Measurements from ENCODE around the gene TMEM120A.
"Not testable (repeated sequence)": the region's sequence is repeated elsewhere in the genome, so short reads cannot be mapped to it uniquely, and the experiment has no call there.

TMEM120A gene

GRCh38 chr7:75994388-75995051, at the start of gene TMEM120A:
Gene TMEM120A, minus strand, starts transcription at chr7:75994595. Its CDS starts 25 bp downstream, at chr7:75994570.
- peak; percentile 94 for DNase-seq

- no peak for DNase-seq
Measured at GRCh38 chr7:76040126-76040525, 45.7 kb upstream of the TMEM120A start.

- no peak for DNase-seq
Measured at GRCh38 chr7:76037310-76037709, 42.9 kb upstream of the TMEM120A start.

GRCh38 chr7:76031964-76032363, 37.6 kb upstream of the TMEM120A start:
- DNase-seq = no peak

- DNase-seq = not testable (repeated sequence)
Measured at GRCh38 chr7:76029682-76030081, 35.3 kb upstream of the TMEM120A start.

- no peak for DNase-seq
Measured at GRCh38 chr7:76023002-76023401, 28.6 kb upstream of the TMEM120A start.

GRCh38 chr7:76022026-76022780, 27.8 kb upstream of the TMEM120A start:
- DNase-seq = no peak

- DNase-seq = peak; percentile 74
Measured at GRCh38 chr7:76020031-76020714, 25.8 kb upstream of the TMEM120A start.

GRCh38 chr7:76018520-76018919, 24.1 kb upstream of the TMEM120A start:
- DNase-seq = not testable (repeated sequence)

- no peak for DNase-seq
Measured at GRCh38 chr7:76016191-76016947, 22.0 kb upstream of the TMEM120A start.

GRCh38 chr7:76011442-76011861, 17.1 kb upstream of the TMEM120A start:
- DNase-seq = no peak

- no peak for DNase-seq
Measured at GRCh38 chr7:76009672-76010600, 15.5 kb upstream of the TMEM120A start.

GRCh38 chr7:76008156-76008687, 13.8 kb upstream of the TMEM120A start:
- peak; percentile 63 for DNase-seq

GRCh38 chr7:76005004-76005403, 10.6 kb upstream of the TMEM120A start:
- not testable (repeated sequence) for DNase-seq

- no peak for DNase-seq
Measured at GRCh38 chr7:76003351-76003750, 9.0 kb upstream of the TMEM120A start.

GRCh38 chr7:76002822-76003221, 8.4 kb upstream of the TMEM120A start:
- no peak for DNase-seq

GRCh38 chr7:76002139-76002538, 7.7 kb upstream of the TMEM120A start:
- DNase-seq = no peak

- no peak for DNase-seq
Measured at GRCh38 chr7:76000566-76000965, 6.2 kb upstream of the TMEM120A start.

- DNase-seq = no peak
Measured at GRCh38 chr7:75998038-75998437, 3.6 kb upstream of the TMEM120A start.

- DNase-seq = no peak
Measured at GRCh38 chr7:75996476-75996875, 2.1 kb upstream of the TMEM120A start.

- DNase-seq = no peak
Measured at GRCh38 chr7:75995996-75996395, 1.6 kb upstream of the TMEM120A start.

GRCh38 chr7:75995052-75995471, 667 bp upstream of the TMEM120A start:
- no peak for DNase-seq

Measured in activated CD4-positive, alpha-beta T cell treated with anti-CD3 and anti-CD28 coated beads, Interleukin-10, Interleukin-2, amounts not matched to agents 100 ng/mL and 50 ng/mL, durations not matched to agents 16 hours and 8 hours (primary cell).